G401.6 (cell line): ENCODE results near the gene MED6.

Source experiments
- FAIRE-seq: peaks from 2 replicates; lab custom pipeline; 2012; peaks lifted over from hg19 to GRCh38; lab: Jason Lieb, UNC

MED6 gene

DNA sequence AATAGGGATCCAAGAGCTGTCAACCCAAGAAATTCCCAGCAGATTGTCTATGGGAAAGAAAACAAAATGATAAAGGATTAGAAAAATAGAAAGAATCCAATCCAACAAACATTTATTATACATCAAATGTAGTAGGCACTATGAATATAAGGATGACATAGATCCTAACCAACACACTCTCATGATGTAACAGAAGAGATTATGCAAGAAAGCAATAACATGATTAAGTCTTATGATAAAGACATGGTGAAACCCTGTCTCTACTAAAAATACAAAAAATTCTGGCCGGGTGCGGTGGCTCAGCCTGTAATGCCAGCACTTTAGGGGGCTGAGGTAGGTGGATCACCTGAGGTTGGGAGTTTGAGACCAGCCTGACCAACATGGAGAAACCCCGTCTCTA lies 2.7 kb downstream of the MED6 start:
- no peak for FAIRE-seq

GRCh38 chr14:70595443-70596185 lies 4.8 kb downstream of the MED6 start:
- no peak for FAIRE-seq

DNA sequence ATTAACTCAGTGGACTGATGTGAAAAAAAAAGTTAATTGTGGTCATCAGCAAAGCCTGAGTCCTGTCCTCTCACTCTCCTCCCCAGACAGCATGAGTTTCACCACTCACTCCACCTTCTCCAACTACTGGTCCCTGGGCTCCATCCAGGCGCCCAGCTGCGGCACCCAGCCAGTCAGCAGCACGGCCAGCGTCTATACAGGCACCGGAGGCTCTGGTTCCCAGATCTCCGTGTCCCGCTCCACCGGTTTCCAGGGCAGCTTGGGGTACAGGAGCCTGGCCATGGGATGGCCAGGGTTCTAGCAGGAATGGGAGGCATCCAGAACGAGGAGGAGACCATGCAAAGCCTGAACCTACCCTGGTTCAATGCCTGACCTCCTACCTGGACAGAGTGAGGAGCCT lies 6.0 kb downstream of the MED6 start:
- FAIRE-seq: no peak

DNA sequence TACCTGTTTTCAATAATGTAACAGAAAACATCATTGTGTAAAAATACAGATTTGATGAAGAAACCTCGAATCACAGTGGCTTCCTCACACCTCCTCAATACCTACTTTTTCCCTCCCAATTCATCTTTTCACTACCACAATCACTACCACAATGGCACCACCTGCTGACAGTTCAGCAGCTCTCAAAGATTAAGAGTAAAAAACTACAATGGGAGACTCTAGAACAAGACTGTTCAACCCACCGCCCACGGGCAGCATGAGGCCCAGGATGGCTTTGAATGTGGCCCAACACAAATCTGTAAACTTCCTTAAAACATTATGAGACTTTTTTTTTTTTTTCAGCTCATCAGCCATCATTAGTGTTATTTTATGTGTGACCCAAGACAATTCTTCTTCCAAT lies 15.2 kb downstream of the MED6 start:
- FAIRE-seq: no peak

DNA sequence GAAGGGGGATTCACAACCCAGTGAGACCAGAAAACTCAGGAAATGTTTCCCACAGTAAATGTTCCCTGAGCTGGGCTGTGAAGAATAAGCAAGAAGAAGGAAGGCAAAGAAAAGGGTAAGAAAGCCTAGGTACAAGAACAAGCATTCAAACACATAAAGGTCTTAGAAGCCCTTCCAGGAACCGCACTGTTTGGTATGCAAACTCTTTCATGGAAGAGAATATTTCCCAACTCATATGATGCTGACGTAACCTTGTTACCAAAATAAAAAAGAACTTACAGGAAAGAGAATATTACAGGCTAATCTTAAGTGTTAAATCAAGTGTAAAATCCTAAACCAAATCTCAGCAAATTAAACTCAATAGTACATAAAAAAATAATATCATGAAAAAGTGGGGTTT lies 23.6 kb downstream of the MED6 start:
- no peak for FAIRE-seq

DNA sequence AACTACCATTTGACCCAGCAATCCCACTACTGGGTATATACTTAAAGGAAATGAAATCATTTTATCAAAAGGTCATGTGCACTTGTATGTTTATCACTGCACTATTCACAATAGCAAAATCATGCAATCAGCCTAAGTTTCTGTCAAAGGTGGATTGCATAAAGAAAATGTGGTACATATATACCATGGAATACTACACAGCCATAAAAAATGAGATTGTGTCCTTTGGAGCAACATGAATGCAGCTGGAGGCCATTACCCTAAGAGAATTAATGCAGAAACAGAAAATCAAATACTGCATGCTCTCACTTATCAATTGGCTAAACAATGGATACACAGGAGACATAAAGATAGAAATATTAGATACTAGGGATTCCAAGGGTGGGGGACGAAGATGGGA lies 27.4 kb downstream of the MED6 start:
- FAIRE-seq: no peak

GRCh38 chr14:70571139-70571538 lies 29.3 kb downstream of the MED6 start:
- no peak for FAIRE-seq

- no peak for FAIRE-seq
Measured at GRCh38 chr14:70567791-70568190, 32.7 kb downstream of the MED6 start.

DNA sequence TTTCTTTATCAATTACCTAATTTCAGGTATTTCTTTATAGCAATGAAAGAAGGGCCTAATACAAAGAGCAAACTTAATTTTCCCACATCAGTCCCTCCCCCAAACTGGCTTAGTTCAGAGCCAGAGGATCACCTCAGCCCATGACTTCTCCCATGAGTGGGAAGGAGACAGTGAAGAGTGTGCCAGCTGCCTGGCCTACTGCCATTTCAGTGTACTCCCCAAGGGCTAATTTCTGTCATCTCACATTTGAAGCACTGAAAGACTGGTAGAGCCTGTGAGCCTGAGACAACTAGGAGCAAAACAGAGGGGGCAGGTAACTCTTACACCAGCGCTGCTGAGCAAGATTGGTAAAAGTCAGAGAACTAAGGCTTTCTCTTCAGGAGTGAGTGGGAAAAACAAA lies 36.6 kb downstream of the MED6 start:
- FAIRE-seq: no peak

DNA sequence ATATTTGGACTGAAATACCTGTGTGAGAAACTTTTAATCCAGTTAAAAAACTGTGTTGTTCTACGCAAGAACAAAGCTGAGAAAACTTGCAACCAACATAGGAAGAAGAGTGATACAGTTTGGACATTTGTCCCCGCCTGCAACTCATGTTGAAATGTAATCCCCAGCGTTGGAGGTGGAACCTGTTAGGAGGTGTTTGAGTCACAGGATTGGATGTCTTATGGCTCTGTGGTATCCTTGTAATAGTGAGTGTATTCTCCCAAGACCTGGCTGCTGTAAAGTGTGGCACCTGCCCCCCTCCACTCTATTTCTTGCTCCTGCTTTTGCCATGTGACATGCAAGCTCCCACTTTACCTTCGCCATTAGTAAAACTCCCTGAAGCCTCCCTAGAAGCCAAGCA lies 37.0 kb downstream of the MED6 start:
- FAIRE-seq: no peak

GRCh38 chr14:70558356-70558755 lies 42.1 kb downstream of the MED6 start:
- no peak for FAIRE-seq

- FAIRE-seq: no peak
Measured at GRCh38 chr14:70555890-70556289, 44.6 kb downstream of the MED6 start.

- no peak for FAIRE-seq
Measured at GRCh38 chr14:70538087-70538486, 62.4 kb downstream of the MED6 start.

GRCh38 chr14:70536830-70537229 lies 63.6 kb downstream of the MED6 start:
- no peak for FAIRE-seq

GRCh38 chr14:70534904-70535303 lies 65.6 kb downstream of the MED6 start, which contains the start of gene ADAM20:
Gene ADAM20, minus strand, starts transcription at chr14:70535004. Its CDS starts 10,247 bp downstream, at chr14:70524757.
- no peak for FAIRE-seq
